H1 (cell line): ENCODE results near the gene KAT5. TPM values are rescaled to one million over a fixed set of nuclear protein-coding genes. Genes with fewer than 3 reads are reported as not detected.

Source experiments
- POU5F1 ChIP-seq: IDR thresholded peaks from 2 replicates; pipeline ENCODE4 v1.6.1; 2011; ENCODE audit warnings: low read depth, mild to moderate bottlenecking, low read length, moderate library complexity
- SIN3A ChIP-seq, 2 experiments: IDR thresholded peaks in 1 of 2; conservative IDR thresholded peaks in 1 of 2; 2 replicates each; pipeline ENCODE4 v1.6.1; 2011 to 2012; ENCODE audit warnings: low read length in 2 of 2, improper control_type of control experiment in 1 of 2, low read depth in 1 of 2, mild to moderate bottlenecking in 1 of 2
- polyA plus RNA-seq, 7 experiments: library from polyadenylated mRNA; depleted of rRNA in 3 of 7; stranded (reverse) in 5 of 7; unstranded in 2 of 7; fragments of >200 nt in 5 of 7; fragments of 200-250 nt in 2 of 7; gene quantifications; 1 replicate in 5 of 7; 2 replicates in 1 of 7; 4 replicates in 1 of 7; pipeline versions ENCODE4 v1.2.1 to v1.2.3, GENCODE V29; 2011 to 2013; ENCODE audit warnings: missing spikeins in 2 of 7, mixed read lengths in 2 of 7
- total RNA-seq: library from RNA; stranded (reverse); fragmentation: NEBNext Ultra II Directional; extraction: Animal tissue kit (Norgen Biotek cat#: 25700); gene quantifications from 2 replicates; pipeline ENCODE4 v1.2.1, GENCODE V29; 2021

KAT5 gene
- total and polyA plus RNA-seq, 2 of the 8 experiments (the other 6 are each of a cell fraction or from before 2014, with no cell fraction given), result 26.7 to 37.4 TPM

DNA sequence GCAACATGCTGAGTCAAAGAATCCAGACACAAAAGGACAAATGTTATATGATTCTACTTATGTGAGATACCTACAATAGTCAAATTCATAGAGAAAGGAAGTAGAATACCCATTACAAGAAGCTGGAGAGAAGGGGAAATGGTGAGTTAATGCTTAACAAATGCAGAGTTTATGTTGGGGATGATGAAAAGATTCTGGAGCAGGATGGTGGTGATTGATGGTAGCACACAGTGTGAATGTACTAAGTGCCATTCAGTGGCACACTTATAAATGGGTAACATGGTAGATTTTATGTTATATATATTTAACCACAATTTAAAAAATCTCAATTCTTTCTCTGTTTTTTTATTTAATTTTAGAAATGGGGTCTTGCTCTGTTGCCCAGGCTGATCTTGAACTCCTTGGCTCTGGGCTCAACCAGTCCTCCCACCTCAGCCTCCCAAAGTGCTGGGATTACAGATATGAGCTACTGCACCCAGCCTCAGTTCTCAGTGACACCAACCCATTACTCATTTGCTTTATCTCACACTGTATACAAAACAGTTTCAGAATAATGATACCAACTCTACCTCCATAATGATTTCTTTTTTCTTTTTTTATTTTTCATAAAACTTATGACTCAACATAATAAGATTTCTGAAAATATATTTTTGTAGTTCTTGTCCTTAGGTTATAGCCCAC is 39.7 kb upstream of the KAT5 start (continued):
- TF ChIP-seq SIN3A (conservative IDR thresholded peaks at IDR 0.05 in 1 of 2, IDR thresholded peaks at IDR 0.05 in 1 of 2; ENCODE audit: low read depth in 1 of 2, low read length in 2 of 2) (no peak), POU5F1 (no peak)
